PC-3 (cell line): ENCODE measurements around the gene EPHB2. TPM values are rescaled to one million over a fixed set of nuclear protein-coding genes. Genes with fewer than 3 reads are reported as not detected.

Experiments
- ATAC-seq: fragments of 200-7000 bp; cut with Tn5 transposase; 2 replicates; pipeline ENCODE4 v1.9.1; 2020; ENCODE audit warnings: mild to moderate bottlenecking, moderate library complexity
- BruUV-seq: library from RNA; stranded (reverse); fragments of 400-500 nt; replicated peaks from 2 replicates; lab custom pipeline; 2021; lab: Mats Ljungman, UMichigan
- CTCF ChIA-PET: fragments of 300-600 bp; sonication (Branson Sonifier 250); formaldehyde crosslinking; loops from one replicate; lab custom pipeline; 2022; ENCODE audit warnings: antibody characterized with exemption; lab: Charles Lee
- POLR2A ChIA-PET: fragments of 300-600 bp; sonication (Branson Sonifier 250); formaldehyde crosslinking; loops from one replicate; lab custom pipeline; 2022; ENCODE audit warnings: antibody characterized with exemption; ENCODE audit not compliant: unreplicated experiment; lab: Charles Lee
- DNase-seq: peaks from one replicate; pipeline ENCODE4 v3.0.0-alpha.2; 2015
- H2AFZ ChIP-seq: fragments of 300-600 bp; sonication (generic); 2 replicates; pipeline ENCODE4 v1.6.0; 2016; ENCODE audit warnings: antibody characterized with exemption, low read length
- H3F3A ChIP-seq: fragments of 300-600 bp; sonication (generic); one replicate; pipeline ENCODE4 v1.6.0; 2017; ENCODE audit warnings: antibody characterized with exemption, low read length, control low read depth, mild to moderate bottlenecking; ENCODE audit not compliant: unreplicated experiment
- H3K27ac ChIP-seq: fragments of 300-600 bp; sonication (generic); 2 replicates; pipeline ENCODE4 v1.5.1; 2016; ENCODE audit warnings: mild to moderate bottlenecking, low read length
- H3K27me3 ChIP-seq: fragments of 300-600 bp; sonication (generic); 2 replicates; pipeline ENCODE4 v1.6.1; 2016; ENCODE audit warnings: low read length, mixed read lengths
- H3K36me3 ChIP-seq: fragments of 300-600 bp; sonication (generic); 2 replicates; pipeline ENCODE4 v1.6.1; 2016; ENCODE audit warnings: low read depth, mixed run types, low read length, mixed read lengths
- H3K4me1 ChIP-seq: fragments of 300-600 bp; sonication (generic); 2 replicates; pipeline ENCODE4 v1.5.1; 2016; ENCODE audit warnings: low read length; ENCODE audit not compliant: insufficient read depth
- H3K4me2 ChIP-seq: fragments of 300-600 bp; sonication (generic); 2 replicates; pipeline ENCODE4 v1.6.0; 2016; ENCODE audit warnings: low read length
- H3K4me3 ChIP-seq: fragments of 300-600 bp; sonication (generic); 2 replicates; pipeline ENCODE4 v1.5.1; 2016; ENCODE audit warnings: mild to moderate bottlenecking, low read length, mixed read lengths
- H3K79me2 ChIP-seq: fragments of 300-600 bp; sonication (generic); 2 replicates; pipeline ENCODE4 v1.6.1; 2017; ENCODE audit warnings: low read length, mixed read lengths
- H3K9ac ChIP-seq: fragments of 300-600 bp; sonication (generic); 2 replicates; pipeline ENCODE4 v1.6.0; 2016; ENCODE audit warnings: mild to moderate bottlenecking, low read length
- H3K9me2 ChIP-seq: fragments of 300-600 bp; sonication (generic); replicated peaks from 2 replicates; pipeline ENCODE4 v1.6.1; 2016; ENCODE audit warnings: mixed run types, low read length, mixed read lengths
- H3K9me3 ChIP-seq: fragments of 300-600 bp; sonication (generic); 2 replicates; pipeline ENCODE4 v1.6.1; 2016; ENCODE audit warnings: low read length, mixed read lengths
- H4K20me1 ChIP-seq: fragments of 300-600 bp; sonication (generic); 2 replicates; pipeline ENCODE4 v1.6.1; 2016; ENCODE audit warnings: low read length, mixed read lengths
- EZH2 ChIP-seq: fragments of 300-600 bp; sonication (generic); IDR thresholded peaks from one replicate; pipeline ENCODE4 v1.6.1; 2017; ENCODE audit warnings: antibody characterized with exemption, mild to moderate bottlenecking, low read length; ENCODE audit not compliant: unreplicated experiment
- EZH2phosphoT487 ChIP-seq: fragments of 300-600 bp; sonication (generic); IDR thresholded peaks from 2 replicates; pipeline ENCODE4 v1.6.1; 2018; ENCODE audit warnings: mild to moderate bottlenecking, antibody characterized with exemption, low read length, borderline replicate concordance
- intact Hi-C: fragments of 100-400 bp; cut with micrococcal nuclease; formaldehyde crosslinking; loops from 2 replicates; pipeline ENCODE4 v1.9.0; 2023
- total RNA-seq: library from RNA; depleted of rRNA; stranded (reverse); fragments of >200 nt; gene quantifications from 2 replicates; pipeline ENCODE4 v1.2.3, GENCODE V29; 2014
- TF ChIP-seq, protein P1 (sequence below): fragments of 300-600 bp; sonication (generic); conservative IDR thresholded peaks from 2 replicates; pipeline ENCODE4 v1.5.1; 2017; ENCODE audit warnings: antibody characterized with exemption, low read depth, mild to moderate bottlenecking, low read length

Gene EPHB2
- total RNA-seq, 1 experiment from 2014 or later, result 23.2 TPM

DNA sequence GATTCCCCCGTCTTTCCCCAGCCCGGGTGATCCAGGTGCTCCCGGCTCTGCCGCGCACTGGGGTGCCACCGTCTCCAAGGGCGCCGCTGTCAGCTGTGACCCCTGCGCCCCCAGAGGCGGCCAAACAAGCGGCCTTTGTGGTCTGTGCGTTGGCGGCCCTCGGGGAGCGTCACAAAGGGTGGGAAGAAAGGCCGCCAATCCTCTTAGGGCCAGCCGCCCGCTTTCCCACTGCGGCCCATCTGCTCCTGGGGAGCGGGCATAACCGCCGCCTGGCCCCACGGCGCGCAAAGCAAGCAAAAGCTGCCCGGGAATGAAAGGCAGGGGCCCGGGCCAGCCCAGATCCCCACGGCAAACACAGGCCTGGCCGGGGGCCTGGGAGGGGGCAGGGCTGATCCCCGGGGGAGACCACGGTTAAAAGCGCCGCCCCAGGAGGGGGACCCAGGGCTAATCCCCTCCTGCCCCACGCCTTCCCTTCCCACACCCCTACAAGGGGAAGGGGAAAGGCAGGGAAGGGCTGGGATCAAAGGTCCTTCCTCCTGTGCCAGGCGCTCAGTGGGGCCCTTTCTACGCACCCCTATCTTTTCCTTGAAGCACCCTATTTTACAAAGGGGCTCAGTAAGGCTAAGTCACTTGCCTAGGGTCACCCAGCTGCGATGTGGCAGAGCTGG lies 33.6 kb upstream of the EPHB2 start:
- H3K79me2 ChIP-seq, result no peaks in the 10 kb centered on the region
- H3K4me1 ChIP-seq, result no peaks in the 10 kb centered on the region
- no peaks in the 10 kb centered on the region for H3K9me2 ChIP-seq
- no peak overlapping the region for H3K4me3 ChIP-seq
- no peaks in the 10 kb centered on the region for H3K9me3 ChIP-seq
- no peaks in the 10 kb centered on the region for H3K27me3 ChIP-seq
- H3K36me3 ChIP-seq, result no peaks in the 10 kb centered on the region
- no peak overlapping the region for H2AFZ ChIP-seq
- BruUV-seq, result no TSS peak
- H3F3A ChIP-seq, result no peaks in the 10 kb centered on the region
- TF ChIP-seq, protein P1, sequence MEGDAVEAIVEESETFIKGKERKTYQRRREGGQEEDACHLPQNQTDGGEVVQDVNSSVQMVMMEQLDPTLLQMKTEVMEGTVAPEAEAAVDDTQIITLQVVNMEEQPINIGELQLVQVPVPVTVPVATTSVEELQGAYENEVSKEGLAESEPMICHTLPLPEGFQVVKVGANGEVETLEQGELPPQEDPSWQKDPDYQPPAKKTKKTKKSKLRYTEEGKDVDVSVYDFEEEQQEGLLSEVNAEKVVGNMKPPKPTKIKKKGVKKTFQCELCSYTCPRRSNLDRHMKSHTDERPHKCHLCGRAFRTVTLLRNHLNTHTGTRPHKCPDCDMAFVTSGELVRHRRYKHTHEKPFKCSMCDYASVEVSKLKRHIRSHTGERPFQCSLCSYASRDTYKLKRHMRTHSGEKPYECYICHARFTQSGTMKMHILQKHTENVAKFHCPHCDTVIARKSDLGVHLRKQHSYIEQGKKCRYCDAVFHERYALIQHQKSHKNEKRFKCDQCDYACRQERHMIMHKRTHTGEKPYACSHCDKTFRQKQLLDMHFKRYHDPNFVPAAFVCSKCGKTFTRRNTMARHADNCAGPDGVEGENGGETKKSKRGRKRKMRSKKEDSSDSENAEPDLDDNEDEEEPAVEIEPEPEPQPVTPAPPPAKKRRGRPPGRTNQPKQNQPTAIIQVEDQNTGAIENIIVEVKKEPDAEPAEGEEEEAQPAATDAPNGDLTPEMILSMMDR, result no peak
- no peak for TF ChIP-seq EZH2
- TF ChIP-seq EZH2phosphoT487, result no peak
- H3K9ac ChIP-seq, result no peak overlapping the region
- no peak for ATAC-seq
- H3K27ac ChIP-seq, result no peak overlapping the region
- no peak overlapping the region for H3K4me2 ChIP-seq
- CTCF ChIA-PET, result no interaction called here
- no peaks in the 10 kb centered on the region for H4K20me1 ChIP-seq
- no peak for DNase-seq
- intact Hi-C loops, result no loop called here
- POLR2A ChIA-PET, result no interaction called here

DNA sequence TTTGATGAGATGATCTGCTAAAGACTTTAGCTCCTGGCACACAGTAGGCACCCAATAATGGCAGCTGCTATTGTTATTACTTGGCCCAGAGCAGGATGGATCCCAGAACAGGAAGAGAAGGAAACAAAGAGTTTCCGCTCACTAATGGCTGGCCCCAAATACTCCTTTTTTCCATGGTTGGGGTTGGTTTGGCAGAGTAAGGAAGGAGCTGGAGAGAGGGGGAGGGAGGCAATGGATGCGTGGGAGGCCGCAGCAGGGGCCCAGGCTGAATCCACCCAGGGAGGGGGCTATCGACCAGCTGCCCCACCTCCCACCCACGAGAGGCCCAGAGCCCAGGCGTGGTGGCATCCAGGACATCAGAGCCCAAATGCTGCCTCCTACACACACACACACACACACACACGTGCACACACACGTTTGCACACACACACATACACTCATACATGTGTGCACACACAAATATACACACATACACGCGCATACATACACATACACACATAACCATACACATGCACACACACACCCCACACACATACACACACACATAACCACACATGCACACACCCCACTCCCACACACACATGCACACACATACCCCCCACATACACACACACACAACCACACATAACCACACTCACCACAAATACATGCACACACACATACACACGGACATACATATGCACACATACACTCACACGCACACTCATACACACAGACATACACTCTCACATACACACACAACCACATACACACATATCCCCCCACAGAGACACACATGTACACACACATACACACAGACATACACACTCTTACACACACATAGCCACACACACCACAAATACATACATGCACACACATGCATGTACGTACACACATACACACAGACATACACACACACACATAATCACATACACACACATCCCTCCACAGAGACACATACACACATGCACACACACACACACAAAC lies 32.4 kb upstream of the EPHB2 start:
- H2AFZ ChIP-seq, result no peak overlapping the region
- ChIA-PET CTCF (no interaction called here), POLR2A (no interaction called here)
- DNase-seq (no peak), ATAC-seq (no peak)
- no peaks in the 10 kb centered on the region for H3K36me3 ChIP-seq
- no peaks in the 10 kb centered on the region for H3K9me2 ChIP-seq
- H3K27ac ChIP-seq, result no peak overlapping the region
- no peak overlapping the region for H3K4me2 ChIP-seq
- no TSS peak for BruUV-seq
- no peaks in the 10 kb centered on the region for H3K9me3 ChIP-seq
- intact Hi-C loops, result no loop called here
- H3K4me1 ChIP-seq, result no peaks in the 10 kb centered on the region
- no peaks in the 10 kb centered on the region for H3K79me2 ChIP-seq
- TF ChIP-seq, protein P1, result no peak
- TF ChIP-seq EZH2, result no peak
- no peak for TF ChIP-seq EZH2phosphoT487
- H3K27me3 ChIP-seq, result no peaks in the 10 kb centered on the region
- H3K9ac ChIP-seq, result no peak overlapping the region
- no peaks in the 10 kb centered on the region for H4K20me1 ChIP-seq
- H3K4me3 ChIP-seq, result no peak overlapping the region
- H3F3A ChIP-seq, result no peaks in the 10 kb centered on the region
